PC-3 (cell line): ENCODE measurements around the gene PTEN. TPM values are rescaled to one million over a fixed set of nuclear protein-coding genes. Genes with fewer than 3 reads are reported as not detected.
"Not testable (repeated sequence)": the region's sequence is repeated elsewhere in the genome, so short reads cannot be mapped to it uniquely, and the experiment has no call there.

ENCODE experiments used
- ATAC-seq: fragments of 200-7000 bp; cut with Tn5 transposase; 2 replicates; pipeline ENCODE4 v1.9.1; 2020; ENCODE audit warnings: mild to moderate bottlenecking, moderate library complexity
- BruUV-seq: library from RNA; stranded (reverse); fragments of 400-500 nt; replicated peaks from 2 replicates; lab custom pipeline; 2021; lab: Mats Ljungman, UMichigan
- CTCF ChIA-PET: fragments of 300-600 bp; sonication (Branson Sonifier 250); formaldehyde crosslinking; loops from one replicate; lab custom pipeline; 2022; ENCODE audit warnings: antibody characterized with exemption; lab: Charles Lee
- POLR2A ChIA-PET: fragments of 300-600 bp; sonication (Branson Sonifier 250); formaldehyde crosslinking; loops from one replicate; lab custom pipeline; 2022; ENCODE audit warnings: antibody characterized with exemption; ENCODE audit not compliant: unreplicated experiment; lab: Charles Lee
- DNase-seq: peaks from one replicate; pipeline ENCODE4 v3.0.0-alpha.2; 2015
- H2AFZ ChIP-seq: fragments of 300-600 bp; sonication (generic); 2 replicates; pipeline ENCODE4 v1.6.0; 2016; ENCODE audit warnings: antibody characterized with exemption, low read length
- H3F3A ChIP-seq: fragments of 300-600 bp; sonication (generic); one replicate; pipeline ENCODE4 v1.6.0; 2017; ENCODE audit warnings: antibody characterized with exemption, low read length, control low read depth, mild to moderate bottlenecking; ENCODE audit not compliant: unreplicated experiment
- H3K27ac ChIP-seq: fragments of 300-600 bp; sonication (generic); 2 replicates; pipeline ENCODE4 v1.5.1; 2016; ENCODE audit warnings: mild to moderate bottlenecking, low read length
- H3K27me3 ChIP-seq: fragments of 300-600 bp; sonication (generic); 2 replicates; pipeline ENCODE4 v1.6.1; 2016; ENCODE audit warnings: low read length, mixed read lengths
- H3K36me3 ChIP-seq: fragments of 300-600 bp; sonication (generic); 2 replicates; pipeline ENCODE4 v1.6.1; 2016; ENCODE audit warnings: low read depth, mixed run types, low read length, mixed read lengths
- H3K4me1 ChIP-seq: fragments of 300-600 bp; sonication (generic); 2 replicates; pipeline ENCODE4 v1.5.1; 2016; ENCODE audit warnings: low read length; ENCODE audit not compliant: insufficient read depth
- H3K4me2 ChIP-seq: fragments of 300-600 bp; sonication (generic); 2 replicates; pipeline ENCODE4 v1.6.0; 2016; ENCODE audit warnings: low read length
- H3K4me3 ChIP-seq: fragments of 300-600 bp; sonication (generic); 2 replicates; pipeline ENCODE4 v1.5.1; 2016; ENCODE audit warnings: mild to moderate bottlenecking, low read length, mixed read lengths
- H3K79me2 ChIP-seq: fragments of 300-600 bp; sonication (generic); 2 replicates; pipeline ENCODE4 v1.6.1; 2017; ENCODE audit warnings: low read length, mixed read lengths
- H3K9ac ChIP-seq: fragments of 300-600 bp; sonication (generic); 2 replicates; pipeline ENCODE4 v1.6.0; 2016; ENCODE audit warnings: mild to moderate bottlenecking, low read length
- H3K9me2 ChIP-seq: fragments of 300-600 bp; sonication (generic); replicated peaks from 2 replicates; pipeline ENCODE4 v1.6.1; 2016; ENCODE audit warnings: mixed run types, low read length, mixed read lengths
- H3K9me3 ChIP-seq: fragments of 300-600 bp; sonication (generic); 2 replicates; pipeline ENCODE4 v1.6.1; 2016; ENCODE audit warnings: low read length, mixed read lengths
- H4K20me1 ChIP-seq: fragments of 300-600 bp; sonication (generic); 2 replicates; pipeline ENCODE4 v1.6.1; 2016; ENCODE audit warnings: low read length, mixed read lengths
- EZH2 ChIP-seq: fragments of 300-600 bp; sonication (generic); IDR thresholded peaks from one replicate; pipeline ENCODE4 v1.6.1; 2017; ENCODE audit warnings: antibody characterized with exemption, mild to moderate bottlenecking, low read length; ENCODE audit not compliant: unreplicated experiment
- EZH2phosphoT487 ChIP-seq: fragments of 300-600 bp; sonication (generic); IDR thresholded peaks from 2 replicates; pipeline ENCODE4 v1.6.1; 2018; ENCODE audit warnings: mild to moderate bottlenecking, antibody characterized with exemption, low read length, borderline replicate concordance
- intact Hi-C: fragments of 100-400 bp; cut with micrococcal nuclease; formaldehyde crosslinking; loops from 2 replicates; pipeline ENCODE4 v1.9.0; 2023
- total RNA-seq: library from RNA; depleted of rRNA; stranded (reverse); fragments of >200 nt; gene quantifications from 2 replicates; pipeline ENCODE4 v1.2.3, GENCODE V29; 2014
- TF ChIP-seq, protein P1 (sequence below): fragments of 300-600 bp; sonication (generic); conservative IDR thresholded peaks from 2 replicates; pipeline ENCODE4 v1.5.1; 2017; ENCODE audit warnings: antibody characterized with exemption, low read depth, mild to moderate bottlenecking, low read length

Gene PTEN
- total RNA-seq, 1 experiment from 2014 or later, result 7.8 TPM

DNA sequence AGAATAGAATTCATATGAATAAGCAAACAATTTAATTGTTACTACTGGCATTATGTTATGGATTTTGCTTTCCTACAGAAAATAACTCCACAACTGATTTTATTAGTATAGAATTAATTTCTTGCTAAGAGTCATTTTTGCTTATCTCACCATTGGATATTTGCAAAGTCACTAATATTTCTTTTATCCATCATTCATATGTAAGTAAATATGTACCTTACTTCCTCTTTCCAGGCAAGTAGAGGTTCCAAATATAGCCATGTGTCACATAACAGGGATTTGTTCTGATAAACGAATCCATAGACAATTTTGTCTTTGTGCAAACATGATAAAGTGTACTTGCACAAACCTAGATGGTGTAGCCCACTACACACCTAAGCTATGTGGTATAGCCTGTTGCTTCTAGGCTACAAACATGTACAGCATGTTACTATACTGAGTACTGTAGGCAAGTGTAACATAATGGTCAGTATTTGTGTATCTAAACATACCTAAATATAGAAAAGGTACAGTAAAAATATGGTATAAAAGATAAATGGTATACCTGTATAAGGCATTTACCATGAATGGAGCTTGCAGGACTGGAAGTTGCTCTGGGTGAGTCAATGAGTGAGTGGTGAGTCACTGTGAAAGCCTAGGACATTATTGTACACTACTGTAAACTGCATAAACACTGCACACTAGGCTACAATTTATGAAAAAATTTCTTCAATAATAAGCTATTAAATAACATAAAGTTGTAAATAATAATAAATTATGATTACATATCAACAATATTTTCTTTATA lies 18.4 kb upstream of the PTEN start:
- ChIA-PET CTCF (no interaction called here), POLR2A (interaction anchor here (0.9 to 1.1 kb wide), 2 partner anchors 17 to 27 kb away, joined by 3 to 4 read pairs; partner anchors contain the start of gene ATAD1)
- H3K27me3 ChIP-seq, result no peaks in the 10 kb centered on the region
- DNase-seq (peak; percentile 75), ATAC-seq (peak; percentile 66)
- H3F3A ChIP-seq, result peaks cover 14% of the 10 kb centered on the region
- H3K9me2 ChIP-seq, result no peaks in the 10 kb centered on the region
- peak overlapping the region; percentile 98 for H3K27ac ChIP-seq
- H3K79me2 ChIP-seq, result no peaks in the 10 kb centered on the region
- TF ChIP-seq EZH2, result no peak
- TF ChIP-seq, protein P1, sequence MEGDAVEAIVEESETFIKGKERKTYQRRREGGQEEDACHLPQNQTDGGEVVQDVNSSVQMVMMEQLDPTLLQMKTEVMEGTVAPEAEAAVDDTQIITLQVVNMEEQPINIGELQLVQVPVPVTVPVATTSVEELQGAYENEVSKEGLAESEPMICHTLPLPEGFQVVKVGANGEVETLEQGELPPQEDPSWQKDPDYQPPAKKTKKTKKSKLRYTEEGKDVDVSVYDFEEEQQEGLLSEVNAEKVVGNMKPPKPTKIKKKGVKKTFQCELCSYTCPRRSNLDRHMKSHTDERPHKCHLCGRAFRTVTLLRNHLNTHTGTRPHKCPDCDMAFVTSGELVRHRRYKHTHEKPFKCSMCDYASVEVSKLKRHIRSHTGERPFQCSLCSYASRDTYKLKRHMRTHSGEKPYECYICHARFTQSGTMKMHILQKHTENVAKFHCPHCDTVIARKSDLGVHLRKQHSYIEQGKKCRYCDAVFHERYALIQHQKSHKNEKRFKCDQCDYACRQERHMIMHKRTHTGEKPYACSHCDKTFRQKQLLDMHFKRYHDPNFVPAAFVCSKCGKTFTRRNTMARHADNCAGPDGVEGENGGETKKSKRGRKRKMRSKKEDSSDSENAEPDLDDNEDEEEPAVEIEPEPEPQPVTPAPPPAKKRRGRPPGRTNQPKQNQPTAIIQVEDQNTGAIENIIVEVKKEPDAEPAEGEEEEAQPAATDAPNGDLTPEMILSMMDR, result no peak
- no peak for TF ChIP-seq EZH2phosphoT487
- H3K9me3 ChIP-seq, result no peaks in the 10 kb centered on the region
- peak overlapping the region; percentile 25; the same call in 1 of the 2 replicates for H3K4me3 ChIP-seq
- H2AFZ ChIP-seq, result no peak overlapping the region
- H3K9ac ChIP-seq, result peak overlapping the region; percentile 80
- peaks cover 64% of the 10 kb centered on the region for H3K4me1 ChIP-seq
- BruUV-seq, result no TSS peak
- peak overlapping the region; percentile 54 for H3K4me2 ChIP-seq
- no peaks in the 10 kb centered on the region for H4K20me1 ChIP-seq
- intact Hi-C loops, result no loop called here
- no peaks in the 10 kb centered on the region for H3K36me3 ChIP-seq

DNA sequence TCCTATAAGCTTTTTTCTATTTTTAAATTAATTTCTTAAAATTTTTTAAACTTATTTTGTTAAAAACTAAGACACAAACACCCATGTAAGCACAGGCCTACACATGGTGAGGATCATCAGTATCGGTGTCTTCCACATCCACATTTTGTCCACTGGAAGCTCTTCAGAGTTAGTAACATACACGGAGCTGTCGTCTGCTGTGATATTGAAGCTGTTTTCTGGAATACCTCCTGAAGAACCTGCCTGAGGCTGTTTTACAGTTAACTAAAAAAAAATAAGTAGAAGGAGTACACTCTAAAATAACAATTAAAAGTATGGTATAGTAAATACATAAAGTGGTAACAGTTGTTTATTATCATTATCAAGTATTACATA lies 17.8 kb upstream of the PTEN start:
- BruUV-seq, result no TSS peak
- ATAC-seq (0 out of 2 replicates have a peak, but pooled peaks have one; percentile 5), DNase-seq (no peak)
- POLR2A ChIA-PET, result interaction anchor here (0.9 to 1.1 kb wide), 2 partner anchors 16 to 28 kb away, joined by 3 to 4 read pairs; partner anchors contain the start of gene ATAD1
- Histone ChIP-seq H3K4me1 (peaks cover 64% of the 10 kb centered on the region), H4K20me1 (no peaks in the 10 kb centered on the region), H3K9ac (peak overlapping the region; percentile 80), H2AFZ (no peak overlapping the region), H3K4me3 (peak overlapping the region; percentile 50; the same call in 1 of the 2 replicates), H3K36me3 (no peaks in the 10 kb centered on the region), H3K79me2 (no peaks in the 10 kb centered on the region), H3K9me3 (no peaks in the 10 kb centered on the region), H3K27me3 (no peaks in the 10 kb centered on the region), H3K27ac (peak overlapping the region; percentile 98), H3K4me2 (peak overlapping the region; percentile 84), H3K9me2 (no peaks in the 10 kb centered on the region), H3F3A (peaks cover 14% of the 10 kb centered on the region)
- TF ChIP-seq EZH2, result no peak
- TF ChIP-seq, protein P1, result no peak
- CTCF ChIA-PET, result no interaction called here
- intact Hi-C loops, result no loop called here

- H3K9me2 ChIP-seq, result no peaks in the 10 kb centered on the region
- H3K9ac ChIP-seq, result peak overlapping the region; percentile 61
- no peaks in the 10 kb centered on the region for H4K20me1 ChIP-seq
- H3F3A ChIP-seq, result peaks cover 14% of the 10 kb centered on the region
- no peaks in the 10 kb centered on the region for H3K79me2 ChIP-seq
- ChIA-PET CTCF (no interaction called here), POLR2A (interaction anchor here (0.9 to 1.1 kb wide), 2 partner anchors 16 to 28 kb away, joined by 3 to 4 read pairs; partner anchors contain the start of gene ATAD1)
- no peaks in the 10 kb centered on the region for H3K36me3 ChIP-seq
- H3K4me1 ChIP-seq, result peaks cover 64% of the 10 kb centered on the region
- DNase-seq (peak; percentile 87), ATAC-seq (peak; percentile 34)
- intact Hi-C loops, result loop anchor here (2.0 kb wide), 1 partner anchor 15 kb away; no protein-coding TSS in a partner anchor
- H3K27ac ChIP-seq, result peak overlapping the region; percentile 98
- TF ChIP-seq EZH2 (no peak), EZH2phosphoT487 (no peak)
- TF ChIP-seq, protein P1, result no peak
- peak overlapping the region; percentile 22; the same call in 1 of the 2 replicates for H3K4me3 ChIP-seq
- H3K9me3 ChIP-seq, result no peaks in the 10 kb centered on the region
- peak overlapping the region; percentile 52; the same call in 1 of the 2 replicates for H2AFZ ChIP-seq
- H3K27me3 ChIP-seq, result no peaks in the 10 kb centered on the region
- peak overlapping the region; percentile 84 for H3K4me2 ChIP-seq
- no TSS peak for BruUV-seq
Measured at GRCh38 chr10:87846023-87846422, 17.4 kb upstream of the PTEN start.

- peak overlapping the region; percentile 61 for H3K9ac ChIP-seq
- H4K20me1 ChIP-seq, CTCF ChIA-PET, ATAC-seq, H3K9me3 ChIP-seq, H3K9me2 ChIP-seq, H3K27me3 ChIP-seq, POLR2A ChIA-PET, BruUV-seq, H3K79me2 ChIP-seq, DNase-seq, H2AFZ ChIP-seq, H3K36me3 ChIP-seq: not testable (repeated sequence)
- intact Hi-C loops, result loop anchor here (2.0 kb wide), 1 partner anchor 14 kb away; no protein-coding TSS in a partner anchor
- H3K27ac ChIP-seq, result peak overlapping the region; percentile 98
- peak overlapping the region; percentile 84; the same call in 1 of the 2 replicates for H3K4me2 ChIP-seq
- H3F3A ChIP-seq, result peaks cover 14% of the 10 kb centered on the region
- peaks cover 61% of the 10 kb centered on the region for H3K4me1 ChIP-seq
- H3K4me3 ChIP-seq, result peak overlapping the region; percentile 22; the same call in 1 of the 2 replicates
Measured at GRCh38 chr10:87846711-87847110, 16.7 kb upstream of the PTEN start.
